H1 (cell line): Measurements from ENCODE around the gene SLC7A9. TPM values are rescaled to one million over a fixed set of nuclear protein-coding genes. Genes with fewer than 3 reads are reported as not detected.

Experiments
- JUND ChIP-seq: IDR thresholded peaks from 2 replicates; pipeline ENCODE4 v1.6.1; 2011; ENCODE audit warnings: mild to moderate bottlenecking, improper control_type of control experiment, low read length
- PHF8 ChIP-seq: fragments of 200-600 bp; sonication (generic); conservative IDR thresholded peaks from 2 replicates; pipeline ENCODE4 v1.7.1; 2012; ENCODE audit warnings: low read depth, mild to moderate bottlenecking, inconsistent platforms, low read length, moderate library complexity
- polyA plus RNA-seq, 7 experiments: library from polyadenylated mRNA; depleted of rRNA in 3 of 7; stranded (reverse) in 5 of 7; unstranded in 2 of 7; fragments of >200 nt in 5 of 7; fragments of 200-250 nt in 2 of 7; gene quantifications; 1 replicate in 5 of 7; 2 replicates in 1 of 7; 4 replicates in 1 of 7; pipeline versions ENCODE4 v1.2.1 to v1.2.3, GENCODE V29; 2011 to 2013; ENCODE audit warnings: missing spikeins in 2 of 7, mixed read lengths in 2 of 7
- total RNA-seq: library from RNA; stranded (reverse); fragmentation: NEBNext Ultra II Directional; extraction: Animal tissue kit (Norgen Biotek cat#: 25700); gene quantifications from 2 replicates; pipeline ENCODE4 v1.2.1, GENCODE V29; 2021

Gene SLC7A9
- total and polyA plus RNA-seq, 2 of the 8 experiments (the other 6 are each of a cell fraction or from before 2014, with no cell fraction given): 0.15 TPM; not detected in 1

GRCh38 chr19:32880622-32881021 is 11.1 kb upstream of the SLC7A9 start (continued):
- TF ChIP-seq JUND (no peak), PHF8 (no peak)
- TF ChIP-seq, all 59 proteins: peak for 0
